SH-SY5Y (cell line): Measurements from ENCODE around the gene GRIK3.

Experiments
- GATA2 ChIP-seq: IDR thresholded peaks from 2 replicates; pipeline ENCODE4 v1.6.1; 2011; ENCODE audit warnings: mild to moderate bottlenecking, low read depth, low read length
- GATA3 ChIP-seq: IDR thresholded peaks from 2 replicates; pipeline ENCODE4 v1.6.1; 2011; ENCODE audit warnings: low read depth, mild to moderate bottlenecking, low read length, moderate library complexity

GRIK3 gene

GRCh38 chr1:36884029-36884701 lies 150.2 kb downstream of the GRIK3 start:
- no peak for TF ChIP-seq GATA2
- no peak for TF ChIP-seq GATA3

GRCh38 chr1:36883315-36883949 lies 150.9 kb downstream of the GRIK3 start:
- TF ChIP-seq GATA2 (no peak), GATA3 (no peak)

GRCh38 chr1:36882536-36883285 lies 151.6 kb downstream of the GRIK3 start:
- no peak for TF ChIP-seq GATA2
- TF ChIP-seq GATA3: no peak

- TF ChIP-seq GATA3: no peak
Measured at GRCh38 chr1:36881541-36881940, 152.8 kb downstream of the GRIK3 start.

GRCh38 chr1:36881068-36881405 lies 153.3 kb downstream of the GRIK3 start:
- TF ChIP-seq GATA3 (no peak), GATA2 (no peak)

- no peak for TF ChIP-seq GATA3
- no peak for TF ChIP-seq GATA2
Measured at GRCh38 chr1:36880155-36881067, 153.9 kb downstream of the GRIK3 start.

GRCh38 chr1:36879613-36880012 lies 154.7 kb downstream of the GRIK3 start:
- TF ChIP-seq GATA3 (no peak), GATA2 (no peak)

- TF ChIP-seq GATA2 (no peak), GATA3 (no peak)
Measured at GRCh38 chr1:36876990-36877389, 157.3 kb downstream of the GRIK3 start.

GRCh38 chr1:36874271-36875060 lies 159.8 kb downstream of the GRIK3 start:
- no peak for TF ChIP-seq GATA2
- no peak for TF ChIP-seq GATA3

GRCh38 chr1:36872858-36873257 lies 161.5 kb downstream of the GRIK3 start:
- TF ChIP-seq GATA3: no peak
- TF ChIP-seq GATA2: no peak

GRCh38 chr1:36872126-36872754 lies 162.1 kb downstream of the GRIK3 start:
- TF ChIP-seq GATA2 (no peak), GATA3 (no peak)

- TF ChIP-seq GATA2 (no peak), GATA3 (no peak)
Measured at GRCh38 chr1:36871146-36871971, 163.0 kb downstream of the GRIK3 start.
